NOMO-1 treated with dmso at 0.1 percent for 144 hours (cell line): ENCODE results near the gene COQ6.
"Not testable (repeated sequence)": the region's sequence is repeated elsewhere in the genome, so short reads cannot be mapped to it uniquely, and the experiment has no call there.

ENCODE experiments used
- DNase-seq: peaks from one replicate; lab custom pipeline; 2025; ENCODE audit not compliant: unreplicated experiment; lab: John Stamatoyannopoulos, UW

Gene COQ6

GRCh38 chr14:73949752-73950734, at the start of gene COQ6, which contains the start of gene FAM161B:
Gene COQ6, plus strand, starts transcription at chr14:73950302. Its CDS starts 31 bp downstream, at chr14:73950333.
Gene FAM161B, minus strand, starts transcription at chr14:73950094. Its CDS starts 68 bp downstream, at chr14:73950026.
- DNase-seq: peak; percentile 97

- DNase-seq: no peak
Observed at GRCh38 chr14:73903028-73903427, 47.1 kb upstream of the COQ6 start.

- DNase-seq: no peak
Observed at GRCh38 chr14:73909681-73910080, 40.4 kb upstream of the COQ6 start.

- DNase-seq: no peak
Observed at GRCh38 chr14:73913256-73913655, 36.8 kb upstream of the COQ6 start.

- DNase-seq: no peak
Observed at GRCh38 chr14:73916324-73916723, 33.8 kb upstream of the COQ6 start.

GRCh38 chr14:73919457-73919856, 30.6 kb upstream of the COQ6 start:
- not testable (repeated sequence) for DNase-seq

GRCh38 chr14:73924337-73924736, 25.8 kb upstream of the COQ6 start:
- no peak for DNase-seq

GRCh38 chr14:73935666-73936065, 14.4 kb upstream of the COQ6 start:
- no peak for DNase-seq

GRCh38 chr14:73936548-73936947, 13.6 kb upstream of the COQ6 start:
- DNase-seq: no peak

GRCh38 chr14:73937012-73937411, 13.1 kb upstream of the COQ6 start:
- DNase-seq: no peak

- DNase-seq: no peak
Observed at GRCh38 chr14:73942180-73942579, 7.9 kb upstream of the COQ6 start.

- peak; percentile 91 for DNase-seq
Observed at GRCh38 chr14:73943083-73943482, 7.0 kb upstream of the COQ6 start.

GRCh38 chr14:73944432-73945158, 5.5 kb upstream of the COQ6 start:
- DNase-seq: no peak

GRCh38 chr14:73945159-73945670, 4.9 kb upstream of the COQ6 start:
- DNase-seq: no peak

- no peak for DNase-seq
Observed at GRCh38 chr14:73953731-73954130, 3.6 kb downstream of the COQ6 start.

- DNase-seq: no peak
Observed at GRCh38 chr14:73955674-73956073, 5.6 kb downstream of the COQ6 start.

GRCh38 chr14:73958591-73958990, 8.5 kb downstream of the COQ6 start:
- no peak for DNase-seq

GRCh38 chr14:73961192-73961591, 11.1 kb downstream of the COQ6 start:
- DNase-seq: no peak

- no peak for DNase-seq
Observed at GRCh38 chr14:73965216-73965615, 15.1 kb downstream of the COQ6 start.

GRCh38 chr14:73968885-73969284, 18.8 kb downstream of the COQ6 start:
- no peak for DNase-seq

- DNase-seq: no peak
Observed at GRCh38 chr14:73973497-73973896, 23.4 kb downstream of the COQ6 start.

- no peak for DNase-seq
Observed at GRCh38 chr14:73976125-73976524, 26.0 kb downstream of the COQ6 start.
